Right lobe of liver (tissue), 6 donors: ENCODE results near the gene RASSF7. TPM values are rescaled to one million over a fixed set of nuclear protein-coding genes. Genes with fewer than 3 reads are reported as not detected.
A peak's percentile ranks its signal among the peaks of the same experiment; 100 is the strongest.

Experiments used
- ATAC-seq, 4 donors: fragments of 200-7000 bp; cut with Tn5 transposase; one replicate each; pipeline ENCODE4 v1.9.1; 2020; ENCODE audit warnings: mild to moderate bottlenecking in 4 of 4, moderate library complexity in 4 of 4
- DNase-seq, 3 donors: peaks; one replicate each; pipeline ENCODE4 v3.0.0-alpha.2; 2020
- H3K27ac ChIP-seq, 3 donors: fragments of 200-600 bp; one replicate each; pipeline ENCODE4 v1.8.0; 2022
- H3K27me3 ChIP-seq, 2 donors: fragments of 200-600 bp; one replicate each; pipeline ENCODE4 v1.8.0; 2022
- H3K36me3 ChIP-seq, 4 donors: fragments of 200-600 bp; sonication (generic) in 1 of 4; one replicate each; pipeline versions ENCODE4 v1.5.1 to v1.8.0; 2017 to 2022; ENCODE audit warnings: control low read depth in 1 of 4
- H3K4me1 ChIP-seq, 4 donors: fragments of 200-600 bp; sonication (generic) in 1 of 4; one replicate each; pipeline versions ENCODE4 v1.5.1 to v1.8.0; 2017 to 2022; ENCODE audit warnings: control low read depth in 1 of 4
- H3K4me3 ChIP-seq, 3 donors: fragments of 200-600 bp; one replicate each; pipeline ENCODE4 v1.8.0; 2022
- H3K9me3 ChIP-seq, 4 donors: fragments of 200-600 bp; sonication (generic) in 1 of 4; one replicate each; pipeline versions ENCODE4 v1.5.1 to v1.8.0; 2017 to 2022; ENCODE audit warnings: control low read depth in 1 of 4
- CTCF ChIP-seq, 4 donors: fragments of 200-600 bp in 3 of 4; fragments of 450-650 bp in 1 of 4; IDR thresholded peaks; one replicate each; pipeline versions ENCODE4 v1.5.1 to v1.8.0; 2016 to 2022; ENCODE audit warnings: antibody characterized with exemption in 4 of 4, mild to moderate bottlenecking in 2 of 4
- POLR2A ChIP-seq: fragments of 450-650 bp; IDR thresholded peaks from one replicate; pipeline ENCODE4 v1.6.1; 2017; ENCODE audit warnings: antibody characterized with exemption, mild to moderate bottlenecking
- WGBS: methylation state at CpG from one replicate; pipeline ENCODE4 v1.1.6; 2018; ENCODE audit warnings: low coverage, low lambda C conversion rate; ENCODE audit not compliant: insufficient coverage; ENCODE audit errors: missing lambda C conversion rate; 5-methylcytosine and 5-hydroxymethylcytosine counted together
- intact Hi-C, 2 donors: fragments of 100-400 bp; cut with DNase I; formaldehyde crosslinking; loops; one replicate each; pipeline versions ENCODE4 v1.11.2 to v1.14.1; 2022
- total RNA-seq, 6 experiments: library from RNA; depleted of rRNA in 2 of 6; stranded (reverse); fragments of >200 nt in 2 of 6; fragmentation: NEBNext Ultra II Directional in 3 of 6; extraction: Animal tissue kit (Norgen Biotek cat#: 25700) in 3 of 6; gene quantifications; one replicate each; pipeline versions ENCODE4 v1.1.0 to v1.2.4, GENCODE V29; 2016 to 2023
- donor health status: DM: no; HTN: yes; CAD: no.
- donor health status: DM: no; HTN: no; CAD: no.
- donor health status: DM: no; HTN: no; CAD: no.
- donor health status: DM: no; HTN: yes; CAD: no.
- donor health status: DM: no; HTN: yes; CAD: no.

The RASSF7 gene
- total RNA-seq, 6 experiments from 2014 or later = 20.5 to 61.1 (median 39.5) TPM

- DNase-seq = no peak
- intact Hi-C loops = loop anchor here in 1 of 2 donors (10.0 kb wide), 1 partner anchor 204 kb away; no protein-coding TSS in a partner anchor
- H3K9me3 ChIP-seq = no peaks in the 10 kb centered on the region
- H3K4me1 ChIP-seq = peaks cover 0 to 10% (median 0%) of the 10 kb centered on the region in 4 donors
- no peaks in the 10 kb centered on the region for H3K27me3 ChIP-seq
- H3K4me3 ChIP-seq = no peak overlapping the region
- H3K36me3 ChIP-seq = no peaks in the 10 kb centered on the region
- no CpG with 5 or more reads among the region's 16 CpGs for WGBS
- ATAC-seq = no peak
- TF ChIP-seq POLR2A (no peak), CTCF (IDR thresholded peaks at IDR 0.05) (no peak)
- H3K27ac ChIP-seq = no peak overlapping the region
Observed at GRCh38 chr11:551131-551530, 9.6 kb upstream of the RASSF7 start.

- DNase-seq (no peak), ATAC-seq (no peak)
- no peak for TF ChIP-seq CTCF (IDR thresholded peaks at IDR 0.05)
- no peak for TF ChIP-seq POLR2A
- intact Hi-C loops = loop anchor here in 1 of 2 donors (10.0 kb wide), 1 partner anchor 203 kb away; no protein-coding TSS in a partner anchor
- Histone ChIP-seq H3K27me3 (no peaks in the 10 kb centered on the region), H3K36me3 (no peaks in the 10 kb centered on the region), H3K9me3 (no peaks in the 10 kb centered on the region), H3K4me1 (peaks cover 0 to 10% (median 0%) of the 10 kb centered on the region in 4 donors), H3K27ac (no peak overlapping the region), H3K4me3 (no peak overlapping the region)
- 83% methylated on average over 3 of the region's 12 CpGs for WGBS
Observed at GRCh38 chr11:551596-551995, 9.2 kb upstream of the RASSF7 start.

GRCh38 chr11:553083-553987, 7.4 kb upstream of the RASSF7 start:
- intact Hi-C loops = loop anchor here in 1 of 2 donors (10.0 kb wide), 1 partner anchor 201 kb away; no protein-coding TSS in a partner anchor
- Histone ChIP-seq H3K27me3 (no peaks in the 10 kb centered on the region), H3K4me3 (no peak overlapping the region), H3K9me3 (no peaks in the 10 kb centered on the region), H3K4me1 (peaks cover 0 to 10% (median 0%) of the 10 kb centered on the region in 4 donors), H3K27ac (no peak overlapping the region), H3K36me3 (no peaks in the 10 kb centered on the region)
- ATAC-seq (peak in 1 of 4 donors; percentile 1), DNase-seq (no peak)
- TF ChIP-seq POLR2A = no peak
- TF ChIP-seq CTCF (IDR thresholded peaks at IDR 0.05) = no peak
- 53% methylated on average over 3 of the region's 27 CpGs for WGBS

- TF ChIP-seq CTCF (IDR thresholded peaks at IDR 0.05) (no peak), POLR2A (no peak)
- H3K27me3 ChIP-seq = no peaks in the 10 kb centered on the region
- no peak for DNase-seq
- no peak overlapping the region for H3K4me3 ChIP-seq
- intact Hi-C loops = loop anchor here in 1 of 2 donors (10.0 kb wide), 1 partner anchor 201 kb away; no protein-coding TSS in a partner anchor
- no peaks in the 10 kb centered on the region for H3K9me3 ChIP-seq
- no peak overlapping the region for H3K27ac ChIP-seq
- 58% methylated on average over 5 of the region's 11 CpGs for WGBS
- peaks cover 0 to 10% (median 0%) of the 10 kb centered on the region in 4 donors for H3K4me1 ChIP-seq
- ATAC-seq = no peak
- H3K36me3 ChIP-seq = no peaks in the 10 kb centered on the region
Observed at GRCh38 chr11:553988-554340, 6.8 kb upstream of the RASSF7 start.
